NCI-H226 (cell line): ENCODE measurements around the gene LSG1.

ENCODE experiments used
- DNase-seq: peaks from one replicate; pipeline ENCODE4 v3.0.0-alpha.2; 2015

LSG1 gene

GRCh38 chr3:194671900-194672808 lies at the start of gene LSG1:
LSG1 (minus strand) TSS chr3:194672191; CDS start chr3:194672162, 29 bp downstream.
- peak; percentile 90 for DNase-seq

GRCh38 chr3:194720048-194720447 lies 48.1 kb upstream of the LSG1 start:
- no peak for DNase-seq

- no peak for DNase-seq
Measured at GRCh38 chr3:194718079-194718478, 46.1 kb upstream of the LSG1 start.

GRCh38 chr3:194715022-194715800 lies 43.2 kb upstream of the LSG1 start:
- DNase-seq: peak; percentile 57

- no peak for DNase-seq
Measured at GRCh38 chr3:194714564-194714963, 42.6 kb upstream of the LSG1 start.

GRCh38 chr3:194714137-194714455 lies 42.1 kb upstream of the LSG1 start:
- DNase-seq: no peak

- peak; percentile 24 for DNase-seq
Measured at GRCh38 chr3:194713299-194714136, 41.5 kb upstream of the LSG1 start.

GRCh38 chr3:194711913-194712312 lies 39.9 kb upstream of the LSG1 start:
- DNase-seq: peak; percentile 84

GRCh38 chr3:194711286-194711685 lies 39.3 kb upstream of the LSG1 start:
- no peak for DNase-seq

DNA sequence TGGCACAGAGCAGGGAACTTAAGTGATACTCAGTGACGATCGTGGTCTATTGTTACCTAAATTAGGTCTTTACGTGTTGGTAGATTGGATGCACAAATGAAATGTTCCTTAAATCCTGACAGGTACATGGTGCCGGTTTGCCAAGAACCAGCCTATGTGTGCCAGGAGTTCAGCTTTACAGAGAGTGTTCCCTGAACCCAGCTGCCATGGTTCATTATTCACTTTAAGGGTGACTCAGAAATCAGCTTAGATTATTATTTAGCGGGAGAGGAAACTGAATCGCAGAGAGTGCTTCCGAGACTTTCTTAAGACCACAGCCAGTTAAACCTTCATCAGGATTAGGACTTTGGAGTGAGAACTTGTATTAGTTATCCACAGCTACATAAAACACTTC lies 35.2 kb upstream of the LSG1 start:
- no peak for DNase-seq

DNA sequence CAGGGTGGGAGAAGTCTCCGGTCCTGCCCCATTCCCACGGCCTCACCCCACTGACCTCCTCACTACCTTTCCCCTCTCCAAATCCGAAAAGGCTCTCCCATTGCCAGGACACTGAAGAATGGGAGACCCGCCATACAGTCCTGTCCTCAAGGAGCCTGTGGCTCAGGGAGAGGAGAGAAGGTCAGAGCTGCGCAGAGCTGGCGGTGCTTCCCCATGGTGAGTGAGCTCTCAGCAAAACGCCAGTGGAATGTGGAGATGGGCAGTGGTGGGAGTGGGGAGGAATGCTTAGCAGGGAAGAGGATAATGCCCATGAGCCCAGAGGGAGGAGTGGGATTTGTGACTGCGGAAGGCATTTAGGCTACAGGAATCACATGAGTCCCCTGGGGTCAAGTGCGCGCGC lies 33.8 kb upstream of the LSG1 start:
- no peak for DNase-seq

- no peak for DNase-seq
Measured at GRCh38 chr3:194705227-194705626, 33.2 kb upstream of the LSG1 start.

- DNase-seq: no peak
Measured at GRCh38 chr3:194702545-194702944, 30.6 kb upstream of the LSG1 start.

GRCh38 chr3:194696702-194697101 lies 24.7 kb upstream of the LSG1 start:
- DNase-seq: no peak

GRCh38 chr3:194691481-194692283 lies 19.7 kb upstream of the LSG1 start:
- DNase-seq: no peak

GRCh38 chr3:194690501-194691372 lies 18.7 kb upstream of the LSG1 start:
- DNase-seq: peak; percentile 69

- no peak for DNase-seq
Measured at GRCh38 chr3:194689493-194689944, 17.5 kb upstream of the LSG1 start.

GRCh38 chr3:194688946-194689345 lies 17.0 kb upstream of the LSG1 start:
- DNase-seq: no peak

GRCh38 chr3:194688200-194688740 lies 16.3 kb upstream of the LSG1 start:
- no peak for DNase-seq

GRCh38 chr3:194687638-194688199 lies 15.7 kb upstream of the LSG1 start:
- no peak for DNase-seq
